NCI-H1436 treated with DMSO at 0.1 percent for 48 hours (cell line): ENCODE measurements around the gene NPPC.
"Not testable (repeated sequence)": the region's sequence is repeated elsewhere in the genome, so short reads cannot be mapped to it uniquely, and the experiment has no call there.

Experiments
- DNase-seq: peaks from one replicate; lab custom pipeline; 2025; lab: John Stamatoyannopoulos, UW

Gene NPPC

DNA sequence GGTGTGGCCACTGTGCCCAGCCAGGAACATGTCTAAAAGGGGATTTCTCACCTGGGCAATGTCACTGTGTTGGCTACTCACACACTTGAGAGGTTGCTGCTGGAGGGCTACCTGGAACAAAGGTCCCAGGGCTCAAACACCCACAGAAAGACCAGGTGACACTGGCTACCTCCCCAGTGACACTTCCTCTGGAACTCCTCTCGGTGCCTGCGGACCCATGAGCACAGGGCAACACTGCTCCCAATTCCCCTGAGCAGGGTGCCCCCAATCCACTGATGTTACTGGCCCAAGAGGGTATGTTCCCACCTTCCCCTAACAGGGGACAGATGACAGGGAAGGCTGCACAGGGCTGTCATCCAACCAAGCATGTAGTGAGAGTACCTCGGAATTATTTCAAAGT lies 5.8 kb downstream of the NPPC start:
- DNase-seq = no peak

DNA sequence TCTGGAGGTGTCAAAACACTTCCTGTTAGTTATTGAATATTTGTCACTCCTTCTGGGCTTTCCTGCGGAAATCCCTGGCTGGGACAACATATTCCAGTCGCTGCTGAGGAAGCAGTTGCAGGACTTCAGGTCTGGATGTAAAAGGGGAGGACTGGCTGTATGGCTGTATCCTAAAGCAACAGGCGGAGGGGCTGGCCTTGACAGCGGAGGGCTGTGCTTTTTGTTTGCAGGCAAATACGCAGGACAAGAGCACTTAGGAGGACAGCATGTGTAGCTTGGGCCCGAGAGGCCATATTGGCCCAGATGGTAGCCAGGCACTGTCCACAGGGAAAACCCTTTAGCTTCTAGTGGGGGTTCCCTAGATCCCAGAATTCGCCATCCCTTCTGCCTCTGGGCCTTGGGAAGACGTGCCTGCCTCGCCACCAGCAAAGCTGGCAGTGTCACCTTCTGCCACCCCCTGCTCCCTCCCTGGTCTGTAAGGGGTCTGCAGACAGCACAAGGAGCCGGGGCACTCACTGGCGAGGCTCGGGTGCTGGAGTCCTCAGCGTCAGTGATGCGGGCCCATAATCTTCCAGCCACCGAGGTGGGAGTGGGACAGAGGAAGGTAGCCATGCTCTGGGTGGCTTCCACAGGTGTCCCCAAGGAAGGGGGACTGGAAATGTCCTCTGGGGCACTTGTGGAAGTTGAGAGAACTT lies 6.7 kb downstream of the NPPC start:
- DNase-seq = no peak

DNA sequence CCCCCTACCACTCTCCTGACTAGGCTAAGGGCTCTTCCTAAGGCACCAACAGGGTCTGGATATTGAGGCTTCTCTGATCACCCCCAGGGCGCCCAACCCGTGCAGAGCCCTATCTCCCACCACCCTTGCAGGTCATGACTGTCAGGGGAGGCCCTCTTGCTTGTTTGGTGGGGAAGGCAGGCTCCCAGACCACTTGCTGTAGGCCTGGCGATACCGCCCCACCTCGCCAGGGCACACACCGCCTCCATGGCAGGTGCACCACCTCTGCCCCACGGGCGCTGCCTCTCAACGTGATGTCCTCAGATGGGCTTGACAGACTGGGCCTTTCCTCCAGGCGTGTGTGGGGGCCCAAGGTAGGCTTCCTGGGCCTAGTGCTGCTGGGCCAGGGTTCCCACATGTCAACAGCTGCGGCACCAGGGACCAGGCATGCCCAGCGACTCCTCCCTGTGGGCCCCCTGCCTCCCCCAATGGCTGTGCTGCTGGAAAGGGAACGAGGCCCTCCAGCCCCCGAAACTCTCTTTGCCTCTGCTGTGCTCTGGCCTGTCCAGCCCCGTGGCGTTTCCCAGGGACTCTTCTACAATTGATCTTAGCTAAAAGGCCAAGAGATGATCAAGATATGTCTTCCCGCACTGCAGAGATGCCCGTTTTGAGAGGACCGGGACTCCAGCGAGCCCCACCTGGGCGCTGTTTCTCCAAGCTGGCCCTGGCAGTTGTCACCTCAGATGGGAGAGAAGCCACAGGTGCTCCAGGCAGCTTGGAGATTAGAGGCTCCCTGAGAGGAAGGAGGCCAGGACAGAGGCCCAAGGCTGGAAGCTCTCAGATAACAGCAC lies 7.5 kb downstream of the NPPC start:
- DNase-seq = no peak

DNA sequence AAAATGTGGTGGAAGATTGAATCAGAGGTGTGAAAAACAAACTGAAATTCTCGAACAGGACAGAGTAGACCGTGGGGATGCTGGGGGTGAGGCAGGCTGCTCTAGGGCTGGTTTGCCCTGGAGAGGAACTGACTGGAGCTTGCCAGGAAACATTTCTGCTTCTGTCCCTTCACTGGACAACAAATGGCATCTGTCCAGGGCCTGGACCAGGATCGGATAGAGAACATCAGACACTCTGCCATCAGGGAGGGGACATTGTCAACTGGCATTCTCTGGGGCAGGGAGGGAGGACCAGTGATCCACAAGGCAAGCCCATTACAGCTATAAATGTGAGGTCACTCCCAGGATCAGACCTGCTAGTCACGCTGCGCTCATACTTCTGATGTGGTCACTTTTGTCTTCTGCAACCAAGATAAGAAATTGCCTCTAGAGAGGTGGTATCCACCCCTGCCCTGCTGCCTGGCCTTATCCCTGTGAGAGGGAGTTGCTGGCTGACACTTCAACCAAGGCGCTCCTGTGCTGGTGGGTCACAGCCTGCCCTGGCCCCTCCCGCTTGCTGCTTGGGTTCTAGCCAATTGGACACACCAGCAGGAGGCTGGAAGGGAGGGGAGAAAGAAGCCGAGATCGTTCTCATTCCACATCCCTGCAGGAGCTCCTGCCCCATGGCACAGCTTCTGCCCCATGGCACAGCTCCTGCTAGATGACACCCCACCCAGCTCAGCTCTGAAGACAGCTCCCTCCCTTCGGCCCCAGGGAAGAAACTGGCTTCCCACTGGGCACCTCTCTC lies 8.7 kb downstream of the NPPC start:
- no peak for DNase-seq

DNA sequence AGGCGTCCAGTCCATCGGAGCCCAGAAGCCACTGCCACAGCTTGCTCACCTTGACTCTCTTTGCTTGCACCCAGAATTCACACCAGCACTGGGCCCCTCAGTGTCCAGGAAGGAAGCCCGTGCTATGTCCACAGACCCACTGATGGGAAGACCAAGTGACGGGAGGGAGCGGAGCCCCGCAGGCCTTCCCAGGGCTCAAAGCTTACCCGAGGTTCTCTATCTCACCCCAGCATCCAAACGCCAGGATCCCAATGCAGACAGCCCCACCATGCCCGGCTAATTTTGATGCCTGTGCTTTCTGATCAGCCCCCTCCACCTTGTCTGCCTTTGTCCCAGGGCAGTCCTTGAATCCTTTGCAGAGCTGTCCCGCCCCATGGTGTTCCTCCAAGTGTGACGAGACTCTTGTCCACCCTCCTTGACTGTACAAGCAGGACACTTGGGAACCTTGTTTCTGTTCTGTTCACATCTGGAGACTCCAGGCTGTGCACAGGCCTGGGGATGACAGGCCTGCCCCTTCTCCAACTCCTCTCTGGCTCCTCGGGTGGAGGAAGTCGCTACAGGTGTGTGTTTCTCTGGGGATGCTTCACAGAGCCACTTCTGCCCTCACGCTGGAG lies 12.0 kb downstream of the NPPC start:
- no peak for DNase-seq

DNA sequence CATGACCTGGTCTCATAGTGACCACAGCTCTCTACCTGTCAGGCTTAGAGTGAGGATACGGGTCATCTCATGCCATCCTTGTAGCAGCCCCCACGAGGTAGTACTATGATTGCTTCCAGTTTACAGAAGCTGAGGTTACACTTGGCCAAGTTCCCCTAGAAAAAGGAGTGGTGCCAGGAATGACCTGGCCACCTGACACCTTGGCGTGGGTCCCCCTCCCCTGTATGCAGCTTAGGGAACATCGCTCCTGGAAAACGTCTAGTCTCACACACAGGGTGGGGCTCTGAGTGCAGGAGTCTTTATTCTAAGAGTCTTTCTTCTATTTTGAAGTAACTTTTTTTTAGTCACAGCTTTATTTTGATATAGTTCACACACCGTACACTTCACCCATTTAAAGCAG lies 14.8 kb downstream of the NPPC start:
- no peak for DNase-seq

DNA sequence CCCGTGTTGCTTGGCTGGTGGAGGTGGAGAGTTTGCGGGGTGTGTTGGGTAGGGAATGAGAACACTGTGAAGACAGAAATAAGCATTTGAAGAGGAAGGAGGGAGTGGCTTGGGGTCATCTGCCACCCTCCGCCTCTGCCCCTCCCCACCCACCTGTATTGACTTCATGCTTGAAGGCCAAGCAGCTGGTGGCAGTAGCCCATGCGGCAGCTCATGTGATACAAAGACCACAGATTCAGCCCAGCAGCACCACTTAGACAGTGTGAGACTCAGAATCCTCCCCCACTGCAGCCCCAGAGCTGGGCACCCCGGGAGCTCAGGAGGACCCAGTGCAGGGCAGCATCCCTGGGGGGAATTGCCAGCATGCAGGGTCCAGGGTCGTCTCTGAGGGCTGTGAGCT lies 15.4 kb downstream of the NPPC start:
- DNase-seq = no peak

DNA sequence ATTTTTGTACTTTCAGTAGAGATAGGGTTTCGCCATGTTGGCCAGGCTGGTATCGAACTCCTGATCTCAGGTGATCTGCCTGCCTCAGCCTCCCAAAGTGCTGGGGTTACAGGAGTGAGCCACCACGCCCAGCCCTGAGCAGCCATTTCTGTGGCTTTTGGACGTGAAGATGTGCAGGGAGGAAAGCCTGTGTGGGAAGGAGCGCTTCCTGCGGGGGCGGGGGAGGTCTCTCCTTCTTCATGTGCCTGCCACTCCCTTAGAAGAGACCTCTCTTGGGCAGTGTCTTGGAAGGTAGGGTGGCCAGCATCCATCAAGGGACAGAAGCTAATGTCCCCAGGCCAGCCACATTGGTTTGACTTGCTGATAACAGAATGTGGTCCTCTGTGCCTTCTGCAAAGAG lies 16.0 kb downstream of the NPPC start:
- not testable (repeated sequence) for DNase-seq

DNA sequence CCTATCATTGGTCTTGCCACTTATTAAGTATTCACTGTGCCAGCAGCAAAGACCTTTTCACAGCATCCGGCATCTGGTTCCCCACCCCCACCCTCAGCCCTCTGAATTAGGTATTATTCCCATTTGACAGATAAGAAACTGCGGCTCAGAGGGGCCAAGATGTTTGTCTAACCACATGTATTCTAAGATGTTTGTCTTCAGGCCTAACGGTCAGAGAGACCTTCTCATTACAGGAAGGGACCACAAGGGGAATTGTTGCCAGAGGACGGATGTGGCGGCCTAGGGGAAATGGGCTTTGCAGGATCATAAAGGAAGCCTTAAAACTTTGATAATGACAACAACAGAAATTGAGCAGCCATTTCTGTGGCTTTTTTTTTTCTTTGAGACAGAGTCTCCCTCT lies 16.6 kb downstream of the NPPC start:
- no peak for DNase-seq

DNA sequence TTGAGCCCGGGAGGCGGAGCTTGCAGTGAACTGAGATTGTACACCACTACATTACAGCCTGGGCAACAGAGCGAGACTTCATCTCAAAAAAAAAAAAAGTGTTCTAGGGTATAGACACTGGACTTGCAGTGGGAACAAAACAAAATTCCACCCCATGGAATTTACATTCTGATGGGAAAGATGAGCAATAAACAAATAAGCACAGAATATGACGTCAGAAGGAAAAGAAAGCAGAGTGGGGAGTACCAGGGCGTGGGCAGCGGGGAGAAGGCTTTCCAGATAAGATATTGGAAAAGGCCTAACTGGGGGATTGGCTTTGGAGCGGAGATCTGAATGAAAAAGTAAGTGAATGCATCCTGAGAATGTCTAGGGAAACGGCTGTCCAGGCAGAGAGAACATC lies 17.6 kb downstream of the NPPC start:
- no peak for DNase-seq

DNA sequence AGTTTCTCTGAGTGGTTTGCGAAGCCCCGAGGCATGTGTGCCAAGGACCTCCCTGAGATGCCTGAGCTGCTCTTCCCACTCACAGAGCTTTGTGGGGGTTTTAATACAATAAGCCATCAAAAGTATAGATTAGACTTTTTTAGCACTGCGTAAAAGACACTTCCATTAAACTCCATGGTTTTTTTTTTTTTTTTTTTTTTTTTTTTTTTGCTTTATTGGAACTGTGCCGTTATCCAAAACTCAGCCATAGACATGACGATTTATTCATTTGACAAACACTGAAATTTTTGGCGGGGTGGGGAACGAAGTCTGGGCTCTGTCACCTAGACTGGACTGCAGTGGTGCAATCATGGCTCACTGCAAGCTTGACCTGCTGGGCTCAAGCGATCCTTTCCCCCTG lies 18.4 kb downstream of the NPPC start:
- no peak for DNase-seq

DNA sequence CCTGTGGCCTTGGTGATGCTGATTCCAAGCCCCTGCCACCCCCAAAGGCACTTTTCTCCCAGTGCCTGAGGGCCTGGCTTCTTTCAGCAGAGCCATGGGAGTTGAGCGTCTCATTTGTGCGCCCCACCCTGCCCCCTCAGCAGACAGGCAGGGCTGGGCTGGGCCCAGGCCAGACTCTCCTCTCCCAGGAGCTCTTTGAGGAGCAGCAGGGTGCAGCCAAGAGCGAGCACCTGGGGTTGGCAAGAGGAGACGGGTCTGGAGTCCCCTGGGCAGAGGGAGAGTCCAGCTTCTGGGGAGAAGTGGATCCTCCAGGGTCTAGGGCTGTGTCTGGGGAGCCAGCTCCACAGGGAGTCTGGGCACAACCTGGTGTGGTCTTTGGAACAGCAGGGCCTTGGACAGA lies 21.2 kb downstream of the NPPC start:
- DNase-seq = no peak

DNA sequence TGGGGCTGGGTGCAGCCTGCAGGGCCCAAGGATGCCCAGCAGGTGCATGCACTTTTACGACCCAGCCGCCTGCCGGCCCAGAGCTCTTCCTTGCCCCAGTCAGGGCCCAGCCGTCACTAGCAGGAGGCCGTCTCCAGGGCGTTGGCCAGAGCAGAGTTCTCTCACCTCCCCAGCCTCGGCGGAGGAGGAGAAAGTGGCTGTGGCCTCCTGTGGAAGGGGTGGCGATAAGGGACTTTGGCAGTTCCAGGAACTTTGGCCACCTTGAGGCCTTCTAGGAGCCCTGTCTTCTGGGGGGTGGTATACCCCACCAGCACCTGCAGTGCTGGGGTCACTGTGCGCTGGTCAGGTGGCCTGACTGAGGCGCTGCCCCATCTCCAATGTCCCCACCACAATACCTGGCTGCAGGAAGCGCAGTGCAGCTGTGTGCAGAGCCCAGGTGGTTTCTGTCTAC lies 22.0 kb downstream of the NPPC start:
- no peak for DNase-seq

DNA sequence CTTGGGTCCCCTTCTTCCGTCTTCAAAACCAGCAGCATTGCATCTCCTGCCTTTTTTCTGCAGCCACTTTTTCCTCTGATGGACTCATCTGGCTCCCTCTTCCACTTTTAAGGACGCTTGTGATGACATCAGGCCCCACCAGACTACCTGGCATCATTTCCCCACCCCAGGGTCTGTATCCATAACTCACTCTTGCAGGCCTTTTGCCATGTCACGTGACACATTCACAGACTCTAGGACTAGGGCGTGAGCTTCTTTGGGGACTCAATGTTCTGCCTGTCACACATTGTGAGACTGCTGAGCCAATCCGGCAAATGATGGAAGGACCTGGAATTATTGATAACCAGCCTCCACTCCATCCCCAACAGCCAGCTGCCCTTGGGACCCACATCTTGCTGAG lies 23.6 kb downstream of the NPPC start:
- DNase-seq = no peak

DNA sequence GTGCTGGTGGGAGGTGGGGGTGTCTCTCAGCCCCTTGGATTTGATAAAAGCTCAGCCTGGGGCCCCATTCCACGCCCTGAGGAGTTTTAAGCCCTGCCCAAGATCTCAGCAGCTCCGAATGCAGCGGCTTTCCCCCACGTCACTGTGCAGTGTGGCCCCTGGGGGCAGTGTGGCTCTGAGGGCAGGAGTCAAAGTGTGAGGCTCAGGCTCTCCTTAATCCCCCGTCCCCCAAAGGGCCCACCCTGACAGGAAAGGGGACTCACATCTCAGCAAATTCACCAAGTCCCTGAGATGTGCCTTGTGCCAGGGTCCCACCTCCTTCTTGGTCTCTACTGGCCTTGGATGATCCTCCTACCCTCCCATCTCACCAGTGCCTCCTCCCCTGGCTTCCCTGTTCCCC lies 25.2 kb downstream of the NPPC start:
- DNase-seq = no peak

DNA sequence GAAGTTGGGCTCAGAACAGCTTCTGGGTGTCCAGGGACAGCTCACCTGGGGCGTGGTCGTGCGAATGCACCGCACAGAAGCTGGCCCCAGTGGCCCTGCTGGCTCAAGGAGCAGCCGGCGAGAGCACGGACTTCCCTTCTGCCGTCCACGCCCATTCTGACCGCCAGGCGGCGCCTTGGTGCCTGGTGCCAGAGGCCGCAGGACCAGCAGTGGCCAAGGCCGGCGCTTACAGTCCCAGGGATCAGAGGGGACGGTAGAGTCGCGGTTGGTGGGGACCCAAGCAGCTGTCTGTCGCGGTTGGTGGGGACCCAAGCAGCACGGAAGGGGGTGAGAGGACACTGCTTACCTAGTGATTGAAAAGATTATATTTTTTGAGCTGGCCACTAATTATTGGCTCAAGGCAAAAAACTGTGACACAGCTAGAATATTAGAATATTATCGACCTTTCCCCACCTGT lies 25.7 kb downstream of the NPPC start:
- DNase-seq = no peak

DNA sequence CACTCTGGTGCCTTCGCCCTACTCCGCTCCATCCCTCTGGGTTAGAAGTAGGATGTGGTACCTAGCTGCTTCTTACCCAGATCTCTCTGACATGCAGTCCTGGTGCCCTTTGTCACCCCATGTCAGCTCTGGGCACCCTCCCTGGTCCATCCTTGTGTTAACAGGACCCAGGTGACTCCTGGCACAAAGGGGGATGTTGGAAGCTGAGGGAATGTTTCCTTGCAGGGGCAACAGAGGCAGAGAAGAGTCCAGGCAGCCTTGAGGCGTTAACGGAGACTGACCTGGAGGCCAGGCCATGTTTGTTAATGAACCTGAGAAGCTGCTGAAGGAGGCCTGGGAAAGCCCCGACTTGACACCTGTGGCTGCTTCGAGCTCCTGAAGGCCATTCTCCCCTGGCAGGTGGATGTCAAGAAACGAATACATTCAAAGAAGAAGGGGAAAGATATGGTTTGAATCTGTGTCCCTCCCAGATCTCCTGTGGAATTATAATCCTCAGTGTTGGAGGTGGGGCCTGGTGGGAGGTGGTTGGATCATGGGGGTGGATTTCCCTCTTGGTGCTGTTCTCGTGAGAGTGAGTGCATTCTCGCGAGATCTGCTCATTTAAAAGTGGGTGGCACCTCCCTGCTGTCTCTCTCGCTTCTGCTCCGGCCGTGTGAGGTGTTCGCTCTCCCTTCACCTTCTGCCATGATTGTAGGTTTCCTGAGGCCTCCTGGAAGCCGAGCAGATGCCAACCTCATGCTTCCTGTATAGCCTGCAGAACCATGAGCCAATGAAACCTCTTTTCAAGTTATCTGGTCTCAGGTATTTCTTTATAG lies 31.4 kb downstream of the NPPC start:
- no peak for DNase-seq

DNA sequence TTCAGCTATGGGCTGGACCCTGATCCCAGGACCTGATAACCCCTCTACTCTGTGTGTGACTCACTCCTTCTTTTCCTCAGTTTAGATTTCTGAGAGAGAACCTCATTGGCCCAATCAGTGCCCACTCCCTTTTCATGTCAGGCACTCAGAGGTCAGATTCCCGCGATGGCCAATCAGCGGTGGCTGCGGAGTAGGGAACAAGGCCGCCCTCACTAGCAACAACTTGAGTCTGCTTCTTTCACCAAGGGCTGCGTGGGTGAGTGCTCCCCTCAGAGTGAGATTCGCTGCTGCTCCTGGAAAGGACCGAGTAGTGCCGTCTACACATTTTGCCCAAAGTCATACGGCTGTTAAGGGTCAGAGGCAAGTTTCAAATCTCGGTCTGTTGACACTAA lies 34.7 kb downstream of the NPPC start:
- no peak for DNase-seq

DNA sequence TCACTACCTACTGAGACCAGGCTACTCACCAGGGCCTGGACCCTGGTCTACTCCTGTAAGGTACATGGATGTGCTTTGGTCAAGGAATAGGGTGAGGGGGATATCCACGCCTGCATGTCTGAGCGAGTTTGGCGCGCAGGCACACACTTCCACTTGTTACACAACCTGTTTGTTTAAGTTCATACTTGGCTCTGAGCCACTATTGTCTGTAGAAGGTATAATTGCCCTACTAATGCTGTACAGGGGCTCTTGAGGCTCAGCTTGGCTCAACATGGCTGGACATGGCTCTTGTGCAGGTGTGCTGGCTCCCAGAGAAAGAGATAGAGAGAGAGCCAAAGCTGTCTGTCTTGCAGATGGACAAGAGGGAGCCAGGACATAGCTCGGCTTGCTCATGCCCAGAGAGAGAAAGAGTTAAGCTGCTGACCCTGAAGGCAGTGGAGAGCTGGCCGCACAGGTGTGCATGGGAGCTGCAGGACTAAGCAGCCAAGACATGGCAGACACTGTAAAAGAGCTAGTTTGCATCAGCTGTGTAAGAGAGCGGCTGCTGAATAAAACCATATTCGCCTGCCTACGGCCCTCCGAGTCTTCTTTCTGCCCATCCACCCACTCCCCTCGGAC lies 35.2 kb downstream of the NPPC start:
- DNase-seq = no peak

DNA sequence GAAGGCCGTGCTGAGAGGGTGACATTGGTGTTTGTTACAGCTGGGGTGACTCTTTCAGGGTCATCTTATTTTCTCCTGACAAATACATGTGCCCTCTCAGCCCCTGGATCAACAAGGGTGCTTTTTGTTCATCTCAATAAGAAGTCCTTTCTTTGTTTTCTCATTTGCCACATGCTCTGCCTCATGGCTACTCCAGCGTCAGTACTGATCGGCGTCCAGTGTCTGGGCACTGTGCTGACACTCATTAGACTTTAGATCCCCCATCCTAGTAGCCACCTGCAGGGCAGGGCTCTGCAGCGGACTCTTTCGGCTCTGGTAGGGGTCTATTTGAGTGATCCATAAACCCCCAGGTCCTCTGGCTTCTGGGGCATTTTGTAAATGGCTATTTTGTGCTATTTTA lies 38.4 kb downstream of the NPPC start:
- no peak for DNase-seq

DNA sequence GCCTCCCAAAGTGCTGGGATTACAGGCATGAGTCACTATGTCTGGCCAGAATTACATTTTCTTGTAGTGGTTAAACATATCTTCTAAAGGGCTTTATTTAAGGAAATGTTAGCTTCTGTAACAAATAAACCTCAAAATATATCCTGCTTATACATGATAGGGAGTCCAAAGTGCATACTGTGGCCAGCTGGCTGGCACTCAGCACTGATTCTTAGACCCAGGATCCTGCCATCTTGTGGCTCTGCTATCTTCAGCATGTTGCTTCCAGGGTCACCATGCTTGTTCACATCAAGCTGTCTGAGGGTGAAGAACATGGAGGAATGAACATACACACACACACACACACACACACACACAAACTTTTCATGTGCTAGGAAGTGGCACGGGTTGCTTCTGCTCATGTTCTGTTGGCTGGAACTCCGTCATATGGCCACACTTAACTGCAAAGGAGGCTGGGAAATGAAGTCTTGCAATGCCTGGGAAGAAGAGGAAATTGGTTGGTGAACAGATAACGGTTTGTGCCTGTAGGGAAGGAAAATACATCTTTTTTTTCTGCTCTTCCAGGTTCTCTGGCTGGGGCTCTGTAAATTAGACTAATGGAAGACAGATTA lies 40.0 kb downstream of the NPPC start:
- no peak for DNase-seq
